Measurements from ENCODE around the gene AVL9.

The AVL9 gene

GRCh38 chr7:32535162-32535702 is 39.9 kb downstream of the AVL9 start:
- no peak for DNase-seq (ENCODE audit: low read depth)

DNA sequence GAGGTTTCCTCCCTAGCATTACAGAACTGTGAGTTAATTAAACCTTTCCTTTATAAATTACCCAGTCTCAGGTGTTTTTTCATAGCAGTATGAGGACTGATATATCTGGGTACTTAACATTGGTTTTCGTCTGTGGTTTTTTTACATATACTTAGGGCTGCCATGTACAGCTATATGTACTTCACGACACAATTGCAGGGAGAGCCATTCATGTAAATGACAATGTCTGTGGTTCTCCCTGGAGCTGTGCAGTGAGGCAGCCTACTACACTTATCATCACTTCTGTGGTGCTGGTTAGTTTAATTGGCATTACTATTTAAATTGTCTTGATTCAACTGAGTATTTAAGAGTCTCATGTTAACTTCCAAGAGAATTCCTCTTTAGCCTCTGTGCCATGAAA is 40.7 kb downstream of the AVL9 start:
- DNase-seq (ENCODE audit: low read depth), result no peak

GRCh38 chr7:32536585-32536984 is 41.3 kb downstream of the AVL9 start:
- no peak for DNase-seq (ENCODE audit: low read depth)

DNA sequence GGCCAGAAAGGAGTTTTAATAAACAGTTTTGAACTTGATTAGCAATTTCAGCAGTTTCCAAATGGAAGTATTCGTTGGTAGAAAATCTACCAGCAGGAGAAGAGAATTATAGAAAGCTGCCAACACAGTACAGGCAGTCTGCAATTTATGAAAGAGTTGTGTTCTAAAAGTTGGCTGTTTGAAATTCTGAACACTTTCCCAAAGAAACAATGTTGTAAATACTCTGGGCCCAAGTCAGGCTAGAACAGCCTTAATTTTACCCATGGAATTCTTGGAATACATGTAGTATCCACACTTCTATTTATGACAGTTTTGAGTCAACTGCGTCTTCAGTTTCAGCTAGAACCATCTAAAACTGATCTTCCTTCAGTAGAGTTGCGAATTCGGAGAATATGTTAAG is 42.5 kb downstream of the AVL9 start:
- no peak for DNase-seq (ENCODE audit: low read depth)

DNA sequence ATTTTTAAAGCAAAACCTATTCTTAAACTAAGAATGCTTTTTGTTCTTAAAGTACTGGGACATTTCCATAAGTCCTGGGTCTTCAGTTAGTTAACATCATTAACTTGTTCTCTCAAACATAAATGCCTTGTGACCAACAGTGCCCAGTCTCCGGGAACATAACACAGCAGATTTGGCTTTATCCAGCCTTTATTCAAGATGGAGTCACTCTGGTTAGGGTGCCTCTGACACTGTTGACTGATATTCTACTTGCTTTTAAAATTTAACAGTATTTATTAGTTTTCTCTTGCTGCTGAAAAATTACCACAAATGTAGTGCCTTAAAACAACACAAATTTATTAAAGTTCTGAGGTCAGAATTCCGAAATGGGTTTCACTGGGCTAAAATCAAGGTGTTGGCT is 44.1 kb downstream of the AVL9 start:
- DNase-seq (ENCODE audit: low read depth), result no peak

GRCh38 chr7:32539919-32540531 is 44.7 kb downstream of the AVL9 start:
- no peak for DNase-seq (ENCODE audit: low read depth)

GRCh38 chr7:32542595-32542994 is 47.3 kb downstream of the AVL9 start:
- no peak for DNase-seq (ENCODE audit: low read depth)

- DNase-seq (ENCODE audit: low read depth), result no peak
Measured at GRCh38 chr7:32559480-32559879, 64.2 kb downstream of the AVL9 start.

GRCh38 chr7:32560075-32560474 is 64.8 kb downstream of the AVL9 start:
- DNase-seq (ENCODE audit: low read depth), result no peak

DNA sequence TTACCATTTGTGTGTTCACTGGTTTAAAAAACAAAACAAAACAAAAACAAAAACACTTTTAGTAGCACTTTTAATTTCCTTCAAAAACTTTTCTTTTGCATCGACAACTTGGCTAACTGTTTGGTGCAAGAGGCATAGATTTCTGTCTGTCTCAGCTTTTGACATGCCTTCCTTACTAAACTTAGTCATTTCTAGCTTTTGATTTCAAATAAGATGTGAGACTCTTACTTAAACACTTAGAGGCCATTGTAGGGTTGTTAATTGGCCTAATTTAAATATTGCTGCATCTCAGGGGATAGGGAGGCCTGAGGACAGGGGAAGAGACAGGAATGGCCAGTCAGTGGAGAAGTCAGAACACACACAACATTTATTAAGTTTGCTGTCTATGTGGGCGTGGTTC is 66.3 kb downstream of the AVL9 start:
- DNase-seq (ENCODE audit: low read depth), result no peak

DNA sequence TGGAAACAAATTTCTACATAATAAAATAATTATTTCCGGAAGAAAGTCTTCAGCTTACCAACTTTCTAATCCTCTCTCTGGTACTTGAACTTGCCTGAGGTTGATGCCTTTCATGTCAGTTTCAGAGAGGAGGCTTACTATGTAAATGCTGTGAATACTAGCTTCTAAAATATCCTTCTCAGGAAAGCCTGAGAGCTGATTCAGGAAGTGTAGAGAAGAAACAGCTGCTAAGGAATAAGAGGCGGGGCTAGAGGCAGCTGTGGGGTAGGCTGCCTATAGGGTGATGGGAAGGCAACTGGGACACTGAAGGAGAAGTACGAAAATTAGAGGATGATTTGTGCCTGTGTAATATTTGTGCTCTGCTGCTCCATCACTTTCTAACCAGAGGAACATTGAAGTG is 69.3 kb downstream of the AVL9 start:
- DNase-seq (ENCODE audit: low read depth), result no peak

- DNase-seq (ENCODE audit: low read depth), result no peak
Measured at GRCh38 chr7:32569388-32570289, 74.3 kb downstream of the AVL9 start.

GRCh38 chr7:32573110-32573687 is 77.9 kb downstream of the AVL9 start:
- DNase-seq (ENCODE audit: low read depth), result no peak

- DNase-seq (ENCODE audit: low read depth), result no peak
Measured at GRCh38 chr7:32574626-32575025, 79.3 kb downstream of the AVL9 start.

- no peak for DNase-seq (ENCODE audit: low read depth)
Measured at GRCh38 chr7:32577421-32577820, 82.1 kb downstream of the AVL9 start.

GRCh38 chr7:32579776-32580175 is 84.5 kb downstream of the AVL9 start:
- no peak for DNase-seq (ENCODE audit: low read depth)

DNA sequence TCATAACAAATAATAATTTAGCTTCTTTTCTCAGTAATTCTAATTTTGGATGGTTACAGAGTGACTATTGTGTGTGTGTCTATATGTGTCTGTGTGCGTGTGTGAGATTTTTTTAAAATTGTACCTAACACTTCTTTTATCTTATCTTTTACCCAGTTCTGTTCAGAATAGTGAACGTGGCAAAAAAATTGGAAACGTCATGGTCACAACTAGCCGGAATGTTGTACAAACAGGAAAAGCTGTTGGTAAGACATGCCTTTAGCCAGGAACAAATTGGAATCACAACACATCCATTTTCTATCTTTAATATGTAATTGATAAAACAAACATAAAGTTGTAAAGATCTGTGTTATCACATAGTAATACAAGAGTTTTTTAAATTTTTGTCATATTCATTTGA is 85.4 kb downstream of the AVL9 start:
- DNase-seq (ENCODE audit: low read depth), result no peak

DNA sequence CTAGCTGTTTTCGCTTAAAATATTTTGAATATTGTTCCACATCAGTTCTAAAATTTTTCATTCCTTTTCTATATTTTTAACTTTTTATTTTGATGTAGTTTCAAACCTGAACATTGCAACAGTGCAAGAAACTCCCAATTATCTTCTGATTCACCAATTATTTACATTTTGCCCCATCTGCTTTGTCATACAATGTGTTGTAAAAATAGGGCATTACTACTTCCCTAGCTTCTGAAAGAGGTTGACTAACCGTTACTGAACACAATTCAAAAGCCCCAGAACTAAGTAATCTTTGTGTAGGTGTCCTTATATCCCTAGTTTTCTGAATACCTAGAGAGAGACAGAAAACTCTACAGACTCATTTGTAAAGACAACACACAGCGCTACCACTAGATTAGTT is 86.7 kb downstream of the AVL9 start:
- no peak for DNase-seq (ENCODE audit: low read depth)

DNA sequence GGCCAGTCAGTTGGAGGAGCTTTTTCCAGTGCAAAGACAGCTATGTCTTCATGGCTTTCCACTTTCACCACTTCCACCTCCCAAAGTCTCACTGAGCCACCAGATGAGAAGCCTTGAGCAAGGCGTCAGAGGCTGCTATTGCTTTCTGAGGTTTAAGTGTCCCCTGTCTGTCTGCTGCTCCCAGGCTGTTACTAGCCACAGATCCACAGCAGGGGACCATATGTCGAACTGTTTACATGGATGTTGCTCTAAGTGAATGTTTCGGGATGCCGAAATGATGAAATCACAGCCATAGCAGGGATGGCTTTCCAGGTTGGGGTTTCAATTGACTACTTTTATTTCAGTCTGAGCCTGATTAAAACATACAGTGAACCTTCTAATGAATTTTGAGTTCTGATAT is 88.5 kb downstream of the AVL9 start:
- no peak for DNase-seq (ENCODE audit: low read depth)

DNA sequence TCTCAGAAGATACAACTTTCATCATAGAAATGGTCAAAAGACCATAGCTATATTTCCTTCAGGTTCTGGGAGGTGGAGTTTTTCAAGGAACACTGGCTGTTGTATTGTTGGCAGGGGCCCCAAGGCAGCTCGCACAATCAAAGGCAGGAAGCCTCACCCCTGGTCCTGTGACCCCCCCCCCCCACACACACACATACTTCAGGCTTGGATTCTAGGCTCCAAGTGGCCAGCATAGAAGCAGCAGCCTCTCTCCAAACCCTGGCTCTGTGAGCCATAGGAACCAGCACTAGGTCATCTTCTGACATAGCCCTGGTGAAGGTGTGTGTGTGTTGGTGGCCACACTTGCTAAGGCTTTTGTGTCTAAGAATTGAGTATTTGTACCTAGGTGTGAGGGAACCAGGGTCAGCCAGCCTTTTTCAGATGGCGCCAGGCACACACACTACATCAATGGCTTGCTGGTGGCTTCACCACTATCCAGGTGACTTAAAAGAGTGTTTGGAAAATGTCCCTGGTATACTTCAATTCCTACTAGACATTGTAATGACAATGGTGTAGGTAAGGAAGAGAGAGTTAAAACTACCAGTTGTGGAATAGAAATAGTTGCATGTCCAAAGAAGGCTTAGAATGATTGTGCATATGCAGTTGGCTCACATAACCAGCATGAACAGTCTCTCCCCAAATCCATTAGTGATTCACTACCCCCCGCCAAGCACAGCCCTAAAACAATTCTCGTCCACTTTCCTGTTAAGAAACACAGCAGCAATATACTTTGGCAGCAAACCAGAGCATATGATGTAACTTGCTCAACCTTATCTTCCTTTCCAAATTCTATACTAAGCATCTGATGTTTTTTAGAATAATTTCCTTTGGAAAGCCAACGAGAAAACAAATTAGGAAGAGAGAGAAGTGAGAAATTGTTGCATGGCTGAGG is 91.3 kb downstream of the AVL9 start:
- DNase-seq (ENCODE audit: low read depth), result no peak

DNA sequence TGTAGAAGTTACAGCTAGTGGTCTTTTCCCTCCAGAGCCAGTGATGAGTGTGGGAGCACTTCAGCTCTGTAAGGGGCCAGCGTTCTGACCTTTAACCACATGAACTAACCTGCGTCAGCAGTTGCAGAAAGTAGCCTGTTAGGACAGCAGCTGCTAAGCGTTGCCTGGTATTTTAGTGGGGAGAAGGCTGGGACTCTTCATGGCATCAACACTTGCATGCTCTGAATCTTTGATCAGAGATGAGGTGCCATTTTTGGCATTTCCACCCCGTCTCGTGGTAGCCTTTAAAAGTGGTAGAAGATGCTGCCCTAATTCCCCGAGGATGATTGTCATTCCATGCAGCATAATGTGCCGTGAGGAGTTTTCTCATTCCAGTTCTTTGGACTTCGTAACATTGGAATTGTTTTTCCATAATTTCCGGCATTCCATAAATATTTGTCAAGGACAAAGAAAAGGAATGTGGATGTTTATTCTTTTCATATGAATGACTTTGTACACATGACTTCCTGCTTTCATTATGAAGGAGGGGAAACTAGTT is 92.2 kb downstream of the AVL9 start:
- no peak for DNase-seq (ENCODE audit: low read depth)

GRCh38 chr7:32588657-32589056 is 93.4 kb downstream of the AVL9 start:
- no peak for DNase-seq (ENCODE audit: low read depth)
